Fibroblast of lung (primary cell): ENCODE measurements around the gene EEIG2.

ENCODE experiments used
- EZH2 ChIP-seq: IDR thresholded peaks from 2 replicates; pipeline ENCODE4 v1.5.1; 2012; ENCODE audit warnings: low read length, control low read depth, mild to moderate bottlenecking; ENCODE audit errors: missing control alignments
- TF ChIP-seq, protein P1 (sequence below), 2 donors: IDR thresholded peaks in 1 of 2; conservative IDR thresholded peaks in 1 of 2; 1 replicate in 1 of 2; 2 replicates in 1 of 2; pipeline ENCODE4 v1.5.1; 2011 to 2012; ENCODE audit warnings: low read length in 2 of 2, control low read depth in 1 of 2, inconsistent platforms in 1 of 2, low read depth in 1 of 2, mild to moderate bottlenecking in 1 of 2

DNA sequence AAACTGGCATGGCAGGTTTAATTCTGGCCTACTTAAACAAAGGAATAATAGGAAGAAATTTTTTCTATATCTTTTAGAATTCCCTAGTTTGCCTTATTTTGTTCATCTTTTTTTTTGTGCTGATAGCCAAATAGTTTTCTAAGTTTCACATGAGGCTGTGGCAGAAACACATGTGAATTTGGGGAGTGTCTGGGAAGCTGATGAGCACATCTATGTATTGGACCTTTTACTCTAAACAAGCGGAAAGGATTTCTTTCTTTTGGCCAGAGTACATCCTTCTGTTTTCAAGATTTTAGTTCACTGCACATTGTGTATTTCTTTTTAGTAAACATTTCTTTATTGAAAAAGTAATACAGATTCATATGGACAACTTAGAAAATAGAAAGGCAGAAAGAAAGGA is 5.6 kb downstream of the EEIG2 start:
- TF ChIP-seq, protein P1, sequence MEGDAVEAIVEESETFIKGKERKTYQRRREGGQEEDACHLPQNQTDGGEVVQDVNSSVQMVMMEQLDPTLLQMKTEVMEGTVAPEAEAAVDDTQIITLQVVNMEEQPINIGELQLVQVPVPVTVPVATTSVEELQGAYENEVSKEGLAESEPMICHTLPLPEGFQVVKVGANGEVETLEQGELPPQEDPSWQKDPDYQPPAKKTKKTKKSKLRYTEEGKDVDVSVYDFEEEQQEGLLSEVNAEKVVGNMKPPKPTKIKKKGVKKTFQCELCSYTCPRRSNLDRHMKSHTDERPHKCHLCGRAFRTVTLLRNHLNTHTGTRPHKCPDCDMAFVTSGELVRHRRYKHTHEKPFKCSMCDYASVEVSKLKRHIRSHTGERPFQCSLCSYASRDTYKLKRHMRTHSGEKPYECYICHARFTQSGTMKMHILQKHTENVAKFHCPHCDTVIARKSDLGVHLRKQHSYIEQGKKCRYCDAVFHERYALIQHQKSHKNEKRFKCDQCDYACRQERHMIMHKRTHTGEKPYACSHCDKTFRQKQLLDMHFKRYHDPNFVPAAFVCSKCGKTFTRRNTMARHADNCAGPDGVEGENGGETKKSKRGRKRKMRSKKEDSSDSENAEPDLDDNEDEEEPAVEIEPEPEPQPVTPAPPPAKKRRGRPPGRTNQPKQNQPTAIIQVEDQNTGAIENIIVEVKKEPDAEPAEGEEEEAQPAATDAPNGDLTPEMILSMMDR (conservative IDR thresholded peaks at IDR 0.05 in 1 of 2, IDR thresholded peaks at IDR 0.05 in 1 of 2; ENCODE audit: low read depth in 1 of 2, low read length in 2 of 2) = no peak
- TF ChIP-seq EZH2 = no peak
